Gastrocnemius medialis (tissue), 4 donors: ENCODE measurements around the gene ZFC3H1. TPM values are rescaled to one million over a fixed set of nuclear protein-coding genes. Genes with fewer than 3 reads are reported as not detected.
"Not testable (repeated sequence)": the region's sequence is repeated elsewhere in the genome, so short reads cannot be mapped to it uniquely, and the experiment has no call there.

ENCODE experiments used
- ATAC-seq, 2 donors: fragments of 150-250 bp; one replicate each; pipeline ENCODE4 v1.9.1; 2016
- DNase-seq, 2 donors: peaks; one replicate each; pipeline ENCODE4 v3.0.0-alpha.2; 2019
- H3K27ac ChIP-seq, 4 donors: fragments of 200-600 bp; sonication (generic); 1 replicate in 1 of 4; 2 replicates in 3 of 4; pipeline ENCODE4 v1.5.1; 2016 to 2018; ENCODE audit warnings: mild to moderate bottlenecking in 2 of 4, moderate library complexity in 1 of 4
- H3K27me3 ChIP-seq, 3 donors: fragments of 200-600 bp; sonication (generic) in 2 of 3; 1 replicate in 1 of 3; 2 replicates in 2 of 3; pipeline versions ENCODE4 v1.5.1 to v1.6.0; 2016 to 2019; ENCODE audit warnings: mild to moderate bottlenecking in 1 of 3, moderate library complexity in 1 of 3
- H3K36me3 ChIP-seq, 2 donors: fragments of 200-600 bp; sonication (generic) in 1 of 2; one replicate each; pipeline ENCODE4 v1.5.1; 2017 to 2018
- H3K4me1 ChIP-seq, 2 donors: fragments of 200-600 bp; sonication (generic) in 1 of 2; one replicate each; pipeline ENCODE4 v1.5.1; 2016 to 2017; ENCODE audit warnings: mild to moderate bottlenecking in 2 of 2
- H3K4me3 ChIP-seq, 4 donors: fragments of 200-600 bp; sonication (generic) in 3 of 4; 1 replicate in 1 of 4; 2 replicates in 3 of 4; pipeline ENCODE4 v1.5.1; 2016 to 2019; ENCODE audit warnings: mild to moderate bottlenecking in 2 of 4
- H3K9me3 ChIP-seq, 3 donors: fragments of 200-600 bp; sonication (generic) in 2 of 3; 1 replicate in 1 of 3; 2 replicates in 2 of 3; pipeline ENCODE4 v1.5.1; 2016 to 2019
- POLR2A ChIP-seq, 2 donors: fragments of 450-650 bp; IDR thresholded peaks; one replicate each; pipeline ENCODE4 v1.6.1; 2017; ENCODE audit warnings: antibody characterized with exemption in 2 of 2, mild to moderate bottlenecking in 2 of 2, moderate library complexity in 2 of 2
- in situ Hi-C, 4 donors: fragments of 200-750 bp; cut with MboI; loops; one replicate each; pipeline versions ENCODE4 v1.15.0 to v1.8.0; 2017; ENCODE audit warnings: low sequenced_read_pairs in 4 of 4
- intact Hi-C: fragments of 100-400 bp; cut with DNase I; formaldehyde crosslinking; loops from one replicate; pipeline ENCODE4 v1.15.1; 2023; ENCODE audit warnings: low total_unique reads
- total RNA-seq, 4 donors: library from RNA; depleted of rRNA; stranded (reverse); fragments of >200 nt; gene quantifications; one replicate each; pipeline versions ENCODE4 v1.1.0 to v1.2.3, GENCODE V29; 2016
- TF ChIP-seq, protein P1 (sequence below), 5 experiments: fragments of 450-650 bp in 3 of 5; fragments of 200-600 bp in 2 of 5; sonication (generic) in 2 of 5; IDR thresholded peaks in 4 of 5; conservative IDR thresholded peaks in 1 of 5; 1 replicate in 4 of 5; 2 replicates in 1 of 5; pipeline ENCODE4 v1.5.1; 2016 to 2019; ENCODE audit warnings: antibody characterized with exemption in 5 of 5, mild to moderate bottlenecking in 3 of 5, moderate library complexity in 3 of 5

Gene ZFC3H1
- total RNA-seq, 4 donors from 2014 or later, result 6.5 to 26.4 (median 9.1) TPM

DNA sequence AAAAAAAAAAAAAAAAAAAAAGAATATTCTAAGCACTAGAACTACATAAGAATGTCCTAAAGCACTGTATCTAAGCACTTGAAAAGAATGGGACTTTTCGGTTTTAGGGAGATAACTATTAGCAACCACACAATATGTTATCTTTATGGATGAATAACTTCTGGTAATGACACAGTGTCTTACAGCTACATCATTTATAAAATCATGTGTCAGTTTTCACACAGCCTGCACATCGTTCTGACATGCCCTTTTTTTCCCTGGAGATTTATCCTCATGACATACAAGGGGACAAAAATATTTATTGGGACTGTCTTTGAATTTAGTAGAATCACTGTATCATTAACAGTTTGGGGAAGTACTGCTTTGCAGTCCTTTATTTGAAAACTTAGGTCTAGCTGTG lies 39.6 kb upstream of the ZFC3H1 start:
- Histone ChIP-seq H3K27ac (no peak overlapping the region), H3K36me3 (peaks cover 0 to 44% of the 10 kb centered on the region in 2 donors), H3K4me3 (no peak overlapping the region), H3K27me3 (no peaks in the 10 kb centered on the region), H3K4me1 (no peaks in the 10 kb centered on the region), H3K9me3 (no peaks in the 10 kb centered on the region)
- no peak for DNase-seq
- intact Hi-C loops (no loop called here), in situ Hi-C loops (no loop called here)
- TF ChIP-seq POLR2A (IDR thresholded peaks at IDR 0.05), result no peak
- TF ChIP-seq, protein P1, sequence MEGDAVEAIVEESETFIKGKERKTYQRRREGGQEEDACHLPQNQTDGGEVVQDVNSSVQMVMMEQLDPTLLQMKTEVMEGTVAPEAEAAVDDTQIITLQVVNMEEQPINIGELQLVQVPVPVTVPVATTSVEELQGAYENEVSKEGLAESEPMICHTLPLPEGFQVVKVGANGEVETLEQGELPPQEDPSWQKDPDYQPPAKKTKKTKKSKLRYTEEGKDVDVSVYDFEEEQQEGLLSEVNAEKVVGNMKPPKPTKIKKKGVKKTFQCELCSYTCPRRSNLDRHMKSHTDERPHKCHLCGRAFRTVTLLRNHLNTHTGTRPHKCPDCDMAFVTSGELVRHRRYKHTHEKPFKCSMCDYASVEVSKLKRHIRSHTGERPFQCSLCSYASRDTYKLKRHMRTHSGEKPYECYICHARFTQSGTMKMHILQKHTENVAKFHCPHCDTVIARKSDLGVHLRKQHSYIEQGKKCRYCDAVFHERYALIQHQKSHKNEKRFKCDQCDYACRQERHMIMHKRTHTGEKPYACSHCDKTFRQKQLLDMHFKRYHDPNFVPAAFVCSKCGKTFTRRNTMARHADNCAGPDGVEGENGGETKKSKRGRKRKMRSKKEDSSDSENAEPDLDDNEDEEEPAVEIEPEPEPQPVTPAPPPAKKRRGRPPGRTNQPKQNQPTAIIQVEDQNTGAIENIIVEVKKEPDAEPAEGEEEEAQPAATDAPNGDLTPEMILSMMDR (IDR thresholded peaks at IDR 0.05 in 4 of 5, conservative IDR thresholded peaks at IDR 0.05 in 1 of 5), result no peak
- no peak for ATAC-seq

DNA sequence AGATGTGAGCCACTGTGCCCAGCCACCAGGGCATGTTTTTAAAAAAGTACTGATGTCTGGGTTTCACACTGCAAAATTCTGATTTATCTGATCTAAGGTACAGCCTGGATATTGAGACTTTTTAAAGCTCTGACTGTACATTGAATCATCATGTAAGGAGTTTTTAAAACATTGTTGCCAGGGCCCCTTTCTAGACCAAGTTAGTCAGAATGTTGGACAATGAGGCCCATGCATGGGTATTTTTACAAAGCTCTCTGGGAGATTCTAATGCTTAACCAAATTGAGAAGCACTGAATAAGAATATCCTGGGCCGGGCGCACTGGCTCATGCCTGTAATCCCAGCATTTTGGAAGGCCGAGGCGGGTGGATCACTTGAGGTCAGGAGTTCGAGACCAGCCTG lies 38.9 kb upstream of the ZFC3H1 start:
- intact Hi-C loops, result no loop called here
- DNase-seq (no peak), ATAC-seq (no peak)
- H3K9me3 ChIP-seq, result no peaks in the 10 kb centered on the region
- H3K4me1 ChIP-seq, result no peaks in the 10 kb centered on the region
- H3K27me3 ChIP-seq, result no peaks in the 10 kb centered on the region
- peaks cover 0 to 50% of the 10 kb centered on the region in 2 donors for H3K36me3 ChIP-seq
- in situ Hi-C loops, result no loop called here
- H3K4me3 ChIP-seq, result no peak overlapping the region
- H3K27ac ChIP-seq, result no peak overlapping the region
- no peak for TF ChIP-seq POLR2A (IDR thresholded peaks at IDR 0.05)
- TF ChIP-seq, protein P1 (IDR thresholded peaks at IDR 0.05 in 4 of 5, conservative IDR thresholded peaks at IDR 0.05 in 1 of 5), result no peak

DNA sequence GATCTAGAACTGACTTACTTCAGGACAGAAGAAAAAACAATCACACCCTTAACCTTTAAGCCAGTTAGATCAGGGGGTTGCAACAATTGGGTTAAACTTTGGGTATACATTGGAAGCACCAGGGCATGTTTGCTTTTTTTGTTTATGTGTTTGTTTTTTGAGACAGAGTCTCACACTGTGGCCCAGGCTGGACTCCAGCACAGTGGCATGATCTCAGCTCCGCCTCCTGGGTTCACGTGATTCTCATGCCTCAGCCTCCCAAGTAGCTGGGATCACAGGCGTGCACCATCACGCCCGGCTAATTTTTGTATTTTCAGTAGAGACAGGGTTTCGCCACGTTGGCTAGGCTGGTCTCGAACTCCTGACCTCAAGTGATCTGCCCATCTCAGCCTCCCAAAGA lies 38.5 kb upstream of the ZFC3H1 start:
- ATAC-seq, H3K27ac ChIP-seq, H3K4me1 ChIP-seq, H3K4me3 ChIP-seq, H3K27me3 ChIP-seq, DNase-seq, intact Hi-C loops, in situ Hi-C loops, H3K9me3 ChIP-seq: not testable (repeated sequence)
- H3K36me3 ChIP-seq, result peaks cover 0 to 54% of the 10 kb centered on the region in 2 donors

DNA sequence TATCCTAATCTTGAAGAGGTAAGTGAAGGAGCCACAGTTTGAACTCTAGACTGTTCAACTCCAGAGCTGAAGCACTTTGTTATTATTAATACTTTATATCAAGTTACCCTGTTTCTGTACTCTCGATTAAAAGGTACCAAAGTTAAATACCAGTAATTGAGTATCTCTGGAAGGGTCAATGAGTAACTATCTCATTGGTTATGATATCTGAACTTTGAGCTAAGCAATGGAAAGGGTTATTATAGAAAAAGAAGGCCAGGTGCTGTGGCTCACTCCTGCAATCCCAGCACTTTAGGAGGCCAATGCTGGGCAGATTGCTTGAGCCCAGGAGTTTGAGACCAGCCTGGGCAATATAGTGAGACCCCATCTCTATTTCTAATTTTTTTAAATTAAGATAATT lies 32.1 kb upstream of the ZFC3H1 start:
- H3K4me3 ChIP-seq, result no peak overlapping the region
- intact Hi-C loops (no loop called here), in situ Hi-C loops (no loop called here)
- ATAC-seq (no peak), DNase-seq (no peak)
- no peak overlapping the region for H3K27ac ChIP-seq
- H3K9me3 ChIP-seq, result no peaks in the 10 kb centered on the region
- no peaks in the 10 kb centered on the region for H3K27me3 ChIP-seq
- H3K36me3 ChIP-seq, result peaks cover 0 to 49% of the 10 kb centered on the region in 2 donors
- peaks cover 28 to 33% of the 10 kb centered on the region in 2 donors for H3K4me1 ChIP-seq
- TF ChIP-seq POLR2A (IDR thresholded peaks at IDR 0.05), result no peak
- TF ChIP-seq, protein P1 (IDR thresholded peaks at IDR 0.05 in 4 of 5, conservative IDR thresholded peaks at IDR 0.05 in 1 of 5), result no peak

DNA sequence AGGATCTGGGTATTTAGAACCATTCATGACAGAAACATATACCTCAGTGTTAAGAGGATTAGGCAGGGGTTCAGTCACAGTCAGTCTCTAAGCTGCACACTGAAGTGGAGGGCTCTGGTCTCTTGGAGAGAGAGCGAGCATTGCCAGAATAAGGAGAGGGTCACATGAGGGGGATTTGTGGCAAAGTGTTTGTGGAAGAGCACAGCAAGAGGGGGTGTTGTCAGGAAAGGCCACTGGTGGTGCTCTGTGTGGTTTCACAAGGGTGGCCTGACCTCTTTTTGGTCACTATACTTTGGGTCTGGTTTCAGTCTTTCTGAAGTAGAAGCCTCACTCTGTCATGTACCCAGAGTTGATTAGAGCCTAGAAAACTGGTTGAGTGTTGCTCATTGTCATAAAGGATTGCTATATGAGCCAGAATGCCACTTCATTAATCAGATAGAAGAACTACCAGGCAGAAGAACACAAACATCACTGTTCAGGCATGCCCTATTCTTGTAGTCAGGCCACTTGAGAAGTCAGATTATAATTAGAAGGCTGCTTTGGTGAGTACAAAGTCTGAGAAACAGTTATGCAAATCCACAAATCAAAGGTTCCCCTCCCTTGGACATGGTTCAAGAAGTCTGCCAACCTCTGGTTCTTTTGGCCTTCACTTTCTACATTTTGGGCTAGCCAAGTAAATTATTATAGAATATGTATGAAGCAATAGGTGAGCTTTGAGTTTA lies 30.6 kb upstream of the ZFC3H1 start:
- no peaks in the 10 kb centered on the region for H3K9me3 ChIP-seq
- no peaks in the 10 kb centered on the region for H3K27me3 ChIP-seq
- ATAC-seq (peak; percentile 63 to 70), DNase-seq (no peak)
- peaks cover 0 to 34% of the 10 kb centered on the region in 2 donors for H3K36me3 ChIP-seq
- TF ChIP-seq, protein P1 (IDR thresholded peaks at IDR 0.05 in 4 of 5, conservative IDR thresholded peaks at IDR 0.05 in 1 of 5), result no peak
- no peak for TF ChIP-seq POLR2A (IDR thresholded peaks at IDR 0.05)
- intact Hi-C loops (no loop called here), in situ Hi-C loops (loop anchor here in 1 of 4 donors (5.0 kb wide), 1 partner anchor 58 kb away; the partner anchor contains the start of gene RAB21)
- no peak overlapping the region for H3K4me3 ChIP-seq
- peaks cover 38 to 40% of the 10 kb centered on the region in 2 donors for H3K4me1 ChIP-seq
- H3K27ac ChIP-seq, result peak overlapping the region; percentile 47 to 72 (median 60)

DNA sequence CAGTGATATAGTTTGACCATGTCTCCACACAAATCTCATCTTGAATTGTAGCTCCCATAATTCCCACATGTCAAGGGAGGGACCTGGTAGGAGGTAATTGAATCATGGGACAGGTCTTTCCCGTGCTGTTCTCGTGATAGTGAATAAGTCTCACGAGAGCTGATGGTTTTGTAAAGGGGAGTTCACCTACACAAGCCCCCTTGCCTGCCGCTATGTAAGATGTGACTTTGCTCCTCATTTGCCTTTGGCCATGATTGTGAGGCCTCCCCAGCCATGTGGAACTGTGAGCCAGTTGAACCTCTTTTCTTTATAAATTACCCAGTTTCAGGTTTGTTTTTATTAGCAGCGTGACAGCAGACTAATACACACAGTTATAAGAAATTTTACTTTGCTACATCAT lies 30.0 kb upstream of the ZFC3H1 start:
- DNase-seq, H3K9me3 ChIP-seq, H3K4me3 ChIP-seq, intact Hi-C loops, H3K27me3 ChIP-seq, ATAC-seq: not testable (repeated sequence)
- peaks cover 38 to 45% of the 10 kb centered on the region in 2 donors for H3K4me1 ChIP-seq
- H3K36me3 ChIP-seq, result peaks cover 0 to 27% of the 10 kb centered on the region in 2 donors
- in situ Hi-C loops, result loop anchor here in 1 of 4 donors (5.0 kb wide), 1 partner anchor 59 kb away; the partner anchor contains the start of gene RAB21
- H3K27ac ChIP-seq, result peak overlapping the region; percentile 47 to 72 (median 60)
